ENCODE results near the gene KRTAP4-7. TPM values are rescaled to one million over a fixed set of nuclear protein-coding genes. Genes with fewer than 3 reads are reported as not detected.
"Not testable (repeated sequence)": the region's sequence is repeated elsewhere in the genome, so short reads cannot be mapped to it uniquely, and the experiment has no call there.

KRTAP4-7 gene
- total RNA-seq, 4 donors from 2014 or later = 7.9 to 50.0 (median 8.5) TPM; not detected in 1

- DNase-seq (ENCODE audit: low spot score in 2 of 2) = no peak
- Histone ChIP-seq H3K4me1 (no peaks in the 10 kb centered on the region), H3K4me3 (no peak overlapping the region), H3K36me3 (no peaks in the 10 kb centered on the region), H3K27me3 (peaks cover 5% of the 10 kb centered on the region), H3K27ac (no peak overlapping the region), H3K9me3 (no peaks in the 10 kb centered on the region)
- TF ChIP-seq POLR2A (IDR thresholded peaks at IDR 0.05) (no peak), CTCF (IDR thresholded peaks at IDR 0.05) (no peak), POLR2AphosphoS5 (IDR thresholded peaks at IDR 0.05) (no peak), EP300 (IDR thresholded peaks at IDR 0.05) (no peak)
- 88% methylated on average over 2 of the region's 2 CpGs for WGBS
Observed at GRCh38 chr17:41121742-41122141, 37.8 kb downstream of the KRTAP4-7 start.

GRCh38 chr17:41123292-41123990 lies 39.5 kb downstream of the KRTAP4-7 start:
- H3K27me3 ChIP-seq; DNase-seq (ENCODE audit: low spot score in 2 of 2); H3K27ac ChIP-seq; H3K4me3 ChIP-seq; H3K4me1 ChIP-seq; H3K36me3 ChIP-seq; H3K9me3 ChIP-seq: not testable (repeated sequence)
- 86% methylated on average over 10 of the region's 12 CpGs for WGBS

- H3K9me3 ChIP-seq; H3K27me3 ChIP-seq; H3K36me3 ChIP-seq; DNase-seq (ENCODE audit: low spot score in 2 of 2); H3K4me3 ChIP-seq; H3K27ac ChIP-seq; H3K4me1 ChIP-seq: not testable (repeated sequence)
- 100% methylated on average over 1 of the region's 3 CpGs for WGBS
Observed at GRCh38 chr17:41123991-41124371, 40.0 kb downstream of the KRTAP4-7 start, which contains the start of gene KRTAP4-12. KRTAP4-12 (minus strand) TSS chr17:41124182; CDS start chr17:41124122, 60 bp downstream.

- H3K27ac ChIP-seq = no peak overlapping the region
- H3K4me1 ChIP-seq = no peaks in the 10 kb centered on the region
- WGBS = 98% methylated on average over 2 of the region's 2 CpGs
- DNase-seq (ENCODE audit: low spot score in 2 of 2) = no peak
- no peaks in the 10 kb centered on the region for H3K27me3 ChIP-seq
- no peak for TF ChIP-seq CTCF (IDR thresholded peaks at IDR 0.05)
- TF ChIP-seq POLR2A (IDR thresholded peaks at IDR 0.05) = no peak
- TF ChIP-seq EP300 (IDR thresholded peaks at IDR 0.05) = no peak
- no peak for TF ChIP-seq POLR2AphosphoS5 (IDR thresholded peaks at IDR 0.05)
- no peak overlapping the region for H3K4me3 ChIP-seq
- no peaks in the 10 kb centered on the region for H3K36me3 ChIP-seq
- H3K9me3 ChIP-seq = no peaks in the 10 kb centered on the region
Observed at GRCh38 chr17:41125064-41125463, 41.1 kb downstream of the KRTAP4-7 start.

GRCh38 chr17:41126412-41126811 lies 42.5 kb downstream of the KRTAP4-7 start:
- Histone ChIP-seq H3K9me3 (no peaks in the 10 kb centered on the region), H3K27ac (no peak overlapping the region), H3K27me3 (no peaks in the 10 kb centered on the region), H3K4me1 (no peaks in the 10 kb centered on the region), H3K4me3 (no peak overlapping the region), H3K36me3 (no peaks in the 10 kb centered on the region)
- no peak for TF ChIP-seq CTCF (IDR thresholded peaks at IDR 0.05)
- no peak for TF ChIP-seq POLR2A (IDR thresholded peaks at IDR 0.05)
- TF ChIP-seq EP300 (IDR thresholded peaks at IDR 0.05) = no peak
- TF ChIP-seq POLR2AphosphoS5 (IDR thresholded peaks at IDR 0.05) = no peak
- no peak for DNase-seq (ENCODE audit: low spot score in 2 of 2)
- WGBS = 87% methylated on average over 3 of the region's 3 CpGs

- no peaks in the 10 kb centered on the region for H3K36me3 ChIP-seq
- H3K4me3 ChIP-seq = no peak overlapping the region
- 34% methylated on average over 1 of the region's 1 CpG for WGBS
- no peaks in the 10 kb centered on the region for H3K4me1 ChIP-seq
- H3K9me3 ChIP-seq = no peaks in the 10 kb centered on the region
- no peak for DNase-seq (ENCODE audit: low spot score in 2 of 2)
- H3K27ac ChIP-seq = no peak overlapping the region
- no peak for TF ChIP-seq POLR2A (IDR thresholded peaks at IDR 0.05)
- no peaks in the 10 kb centered on the region for H3K27me3 ChIP-seq
Observed at GRCh38 chr17:41127371-41127770, 43.4 kb downstream of the KRTAP4-7 start.

- no peak for TF ChIP-seq EP300 (IDR thresholded peaks at IDR 0.05)
- no peak for TF ChIP-seq POLR2A (IDR thresholded peaks at IDR 0.05)
- TF ChIP-seq POLR2AphosphoS5 (IDR thresholded peaks at IDR 0.05) = no peak
- no peak for TF ChIP-seq CTCF (IDR thresholded peaks at IDR 0.05)
Observed at GRCh38 chr17:41131979-41132378, 48.0 kb downstream of the KRTAP4-7 start.

More at GRCh38 chr17:41131979-41132378, 48.0 kb downstream of the KRTAP4-7 start:
- no peak for DNase-seq (ENCODE audit: low spot score in 2 of 2)
- H3K9me3 ChIP-seq = no peaks in the 10 kb centered on the region
- H3K27me3 ChIP-seq = no peaks in the 10 kb centered on the region
- H3K27ac ChIP-seq = no peak overlapping the region
- WGBS = 84% methylated on average over 3 of the region's 3 CpGs
- no peaks in the 10 kb centered on the region for H3K4me1 ChIP-seq
- H3K36me3 ChIP-seq = no peaks in the 10 kb centered on the region
- H3K4me3 ChIP-seq = no peak overlapping the region

Measured in suprapubic skin (tissue), 4 donors.